Mesothelial cell of epicardium (in vitro differentiated cells): ENCODE measurements around the gene MDFIC2. TPM values are rescaled to one million over a fixed set of nuclear protein-coding genes. Genes with fewer than 3 reads are reported as not detected.

ENCODE experiments used
- DNase-seq, 2 experiments: peaks; one replicate each; pipeline ENCODE4 v3.0.0; 2021; ENCODE audit warnings: low spot score in 2 of 2; ENCODE audit not compliant: unreplicated experiment in 2 of 2
- H3K27ac Mint-ChIP-seq: 2 replicates; pipeline ENCODE4 v1.8.0; 2021; ENCODE audit warnings: mixed read lengths
- H3K27me3 Mint-ChIP-seq: 2 replicates; pipeline ENCODE4 v1.8.0; 2021; ENCODE audit warnings: low read depth, mixed read lengths
- H3K36me3 Mint-ChIP-seq: 2 replicates; pipeline ENCODE4 v1.8.0; 2021; ENCODE audit warnings: mixed read lengths
- H3K4me1 Mint-ChIP-seq: 2 replicates; pipeline ENCODE4 v1.8.0; 2021; ENCODE audit warnings: mixed read lengths
- H3K4me3 Mint-ChIP-seq: 2 replicates; pipeline ENCODE4 v1.8.0; 2021; ENCODE audit warnings: mild to moderate bottlenecking, moderate library complexity, mixed read lengths
- H3K9me3 Mint-ChIP-seq: 2 replicates; pipeline ENCODE4 v1.8.0; 2021; ENCODE audit warnings: mixed read lengths
- total RNA-seq: library from RNA; stranded (reverse); gene quantifications from 3 replicates; pipeline ENCODE4 v1.2.1, GENCODE V29; 2021
- TF ChIP-seq, protein P1 (sequence below): fragments of 200-600 bp; sonication (generic); IDR thresholded peaks from one replicate; pipeline ENCODE4 v1.5.0; 2021; ENCODE audit warnings: antibody characterized with exemption; ENCODE audit not compliant: unreplicated experiment

The MDFIC2 gene
- total RNA-seq, 1 donor from 2014 or later = not detected

DNA sequence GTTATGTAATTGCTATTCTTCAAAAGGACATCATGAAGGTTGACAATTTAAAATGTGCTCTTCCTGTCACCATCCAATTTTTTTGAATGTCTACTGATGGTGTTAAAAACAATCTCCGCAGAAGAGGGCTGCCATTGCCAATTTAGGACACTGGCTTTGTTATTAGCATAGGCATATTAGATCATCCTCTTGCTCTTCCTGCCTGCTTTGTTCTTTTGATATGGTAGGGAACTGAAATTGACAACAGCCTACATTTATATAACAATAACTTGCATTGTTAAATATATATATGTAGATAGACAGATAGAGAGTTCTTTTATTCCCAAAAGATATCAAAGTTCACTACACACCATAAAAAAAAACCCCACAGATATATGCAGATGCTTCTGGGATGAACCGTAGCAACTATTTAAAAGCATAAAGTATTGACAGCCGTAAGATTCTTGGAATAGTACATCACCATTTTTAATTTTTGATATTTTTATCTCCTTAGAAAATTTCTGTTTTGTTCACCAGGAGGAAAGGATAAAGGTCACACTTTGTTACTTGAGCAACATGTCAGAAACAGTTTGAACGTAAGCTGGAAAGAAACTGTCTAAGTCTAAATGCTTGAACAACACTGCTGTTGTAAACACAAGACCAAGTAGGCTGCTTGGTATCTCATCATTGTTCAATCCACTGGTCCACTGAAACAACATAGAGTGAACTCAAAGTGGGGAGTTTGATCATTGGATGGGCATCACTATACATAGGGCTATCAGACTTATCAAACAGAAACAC lies 66.5 kb downstream of the MDFIC2 start:
- Mint-ChIP-seq H3K27me3 (peaks cover 40% of the 10 kb centered on the region), H3K9me3 (peaks cover 4% of the 10 kb centered on the region)

DNA sequence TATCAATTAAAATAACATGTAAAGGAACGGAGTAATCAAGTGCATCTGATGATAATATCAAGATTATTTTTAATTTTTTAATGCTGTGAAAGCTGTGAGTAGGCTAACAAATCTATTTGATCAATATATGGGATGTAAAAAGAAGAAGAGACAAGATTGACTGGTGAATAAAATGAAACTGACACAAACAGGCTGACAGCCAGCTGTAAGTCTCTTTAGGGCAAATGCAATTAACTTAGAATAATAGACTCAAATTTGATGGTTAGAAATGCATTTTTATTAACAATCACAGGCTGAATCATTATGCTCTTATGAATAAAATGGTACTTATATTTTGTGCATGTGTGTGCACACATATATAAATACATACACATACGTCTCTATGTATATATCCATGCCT lies 68.0 kb downstream of the MDFIC2 start:
- no peak overlapping the region for H3K4me3 Mint-ChIP-seq
- H3K27me3 Mint-ChIP-seq = peaks cover 36% of the 10 kb centered on the region
- H3K27ac Mint-ChIP-seq = no peak overlapping the region
- H3K36me3 Mint-ChIP-seq = no peaks in the 10 kb centered on the region
- TF ChIP-seq, protein P1, sequence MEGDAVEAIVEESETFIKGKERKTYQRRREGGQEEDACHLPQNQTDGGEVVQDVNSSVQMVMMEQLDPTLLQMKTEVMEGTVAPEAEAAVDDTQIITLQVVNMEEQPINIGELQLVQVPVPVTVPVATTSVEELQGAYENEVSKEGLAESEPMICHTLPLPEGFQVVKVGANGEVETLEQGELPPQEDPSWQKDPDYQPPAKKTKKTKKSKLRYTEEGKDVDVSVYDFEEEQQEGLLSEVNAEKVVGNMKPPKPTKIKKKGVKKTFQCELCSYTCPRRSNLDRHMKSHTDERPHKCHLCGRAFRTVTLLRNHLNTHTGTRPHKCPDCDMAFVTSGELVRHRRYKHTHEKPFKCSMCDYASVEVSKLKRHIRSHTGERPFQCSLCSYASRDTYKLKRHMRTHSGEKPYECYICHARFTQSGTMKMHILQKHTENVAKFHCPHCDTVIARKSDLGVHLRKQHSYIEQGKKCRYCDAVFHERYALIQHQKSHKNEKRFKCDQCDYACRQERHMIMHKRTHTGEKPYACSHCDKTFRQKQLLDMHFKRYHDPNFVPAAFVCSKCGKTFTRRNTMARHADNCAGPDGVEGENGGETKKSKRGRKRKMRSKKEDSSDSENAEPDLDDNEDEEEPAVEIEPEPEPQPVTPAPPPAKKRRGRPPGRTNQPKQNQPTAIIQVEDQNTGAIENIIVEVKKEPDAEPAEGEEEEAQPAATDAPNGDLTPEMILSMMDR = no peak
- H3K9me3 Mint-ChIP-seq = peaks cover 4% of the 10 kb centered on the region
- DNase-seq = no peak
- no peaks in the 10 kb centered on the region for H3K4me1 Mint-ChIP-seq

More for the DNA sequence above, 66.5 kb downstream of the MDFIC2 start:
- H3K36me3 Mint-ChIP-seq = no peaks in the 10 kb centered on the region
- no peak overlapping the region for H3K4me3 Mint-ChIP-seq
- DNase-seq = no peak
- H3K4me1 Mint-ChIP-seq = no peaks in the 10 kb centered on the region
- TF ChIP-seq, protein P1 = no peak
- no peak overlapping the region for H3K27ac Mint-ChIP-seq

DNA sequence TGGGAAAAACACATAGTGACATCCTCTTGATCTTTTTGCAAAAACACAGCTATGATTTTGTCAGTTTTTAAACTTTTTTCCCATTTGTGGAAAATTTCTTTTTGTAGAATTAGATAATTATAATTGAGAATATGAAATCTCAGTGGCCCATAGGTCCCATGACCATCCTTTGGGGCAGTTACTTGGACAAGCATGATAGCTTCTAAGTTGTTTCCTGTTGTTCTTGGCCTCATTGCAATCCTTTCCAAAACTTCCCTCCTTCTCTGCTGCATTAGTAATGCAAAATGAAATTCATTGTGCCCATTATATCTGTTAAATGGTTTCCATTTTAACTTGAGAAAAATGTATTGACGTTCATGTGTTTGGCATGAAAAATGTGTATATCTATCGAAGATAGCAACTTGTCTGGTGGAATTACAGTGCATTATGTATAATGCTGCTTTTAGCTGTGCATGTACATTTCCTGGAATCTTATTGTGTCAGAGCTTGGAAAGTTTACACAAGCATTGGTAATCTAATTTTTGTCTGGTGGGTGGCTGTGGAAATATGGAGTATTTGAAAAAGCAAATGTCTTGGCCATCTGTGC lies 70.0 kb downstream of the MDFIC2 start:
- Mint-ChIP-seq H3K36me3 (no peaks in the 10 kb centered on the region), H3K4me1 (no peaks in the 10 kb centered on the region), H3K27me3 (peaks cover 33% of the 10 kb centered on the region), H3K27ac (no peak overlapping the region), H3K4me3 (no peak overlapping the region), H3K9me3 (peaks cover 4% of the 10 kb centered on the region)
- no peak for DNase-seq
- TF ChIP-seq, protein P1 = no peak

DNA sequence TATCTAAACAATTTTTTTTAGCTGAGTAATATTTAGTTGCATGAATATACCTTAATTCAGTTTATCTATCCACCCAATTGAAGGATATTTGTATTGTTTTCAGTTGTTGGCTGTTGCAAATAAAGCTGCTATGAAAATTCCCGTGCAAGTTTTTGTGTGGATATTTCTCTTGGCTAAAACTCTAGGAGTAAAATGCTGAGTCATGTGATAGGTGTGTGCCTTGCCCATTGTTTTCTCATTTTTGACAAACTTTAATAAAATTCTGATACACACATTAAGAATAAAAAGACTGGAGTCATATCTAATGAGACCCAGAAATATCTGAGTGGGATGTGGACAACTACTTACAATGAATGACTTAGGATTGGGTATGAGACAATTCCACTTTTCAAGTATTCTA lies 78.6 kb downstream of the MDFIC2 start:
- Mint-ChIP-seq H3K36me3 (no peaks in the 10 kb centered on the region), H3K27ac (no peak overlapping the region), H3K4me1 (no peaks in the 10 kb centered on the region), H3K4me3 (no peak overlapping the region), H3K9me3 (peaks cover 3% of the 10 kb centered on the region), H3K27me3 (peaks cover 32% of the 10 kb centered on the region)
- no peak for DNase-seq
- TF ChIP-seq, protein P1 = no peak

DNA sequence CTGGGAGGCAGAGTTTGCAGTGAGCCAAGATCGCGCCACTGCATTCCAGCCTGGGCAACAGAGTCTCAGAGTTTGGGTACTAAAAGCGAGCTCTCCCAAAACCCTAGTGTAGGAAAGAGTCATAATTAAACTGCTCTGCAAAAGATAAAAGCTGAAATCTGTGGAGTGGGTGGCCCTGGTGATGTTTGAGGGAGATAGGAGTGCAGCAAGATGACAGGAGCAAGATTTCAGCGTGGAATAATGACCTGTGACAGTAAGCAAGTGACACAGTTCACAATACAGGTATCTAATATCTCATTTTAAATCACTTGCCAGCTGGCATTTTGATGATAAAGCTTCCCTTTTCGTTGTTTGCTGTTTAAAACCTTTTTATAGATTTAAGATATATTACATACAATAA lies 79.3 kb downstream of the MDFIC2 start:
- no peak for DNase-seq
- Mint-ChIP-seq H3K27me3 (peaks cover 33% of the 10 kb centered on the region), H3K4me1 (no peaks in the 10 kb centered on the region), H3K36me3 (no peaks in the 10 kb centered on the region), H3K4me3 (no peak overlapping the region), H3K27ac (no peak overlapping the region), H3K9me3 (peaks cover 3% of the 10 kb centered on the region)
- TF ChIP-seq, protein P1 = no peak
